ENCODE data around the gene AVPR1A. TPM values are rescaled to one million over a fixed set of nuclear protein-coding genes. Genes with fewer than 3 reads are reported as not detected.

The AVPR1A gene
- total RNA-seq, 1 donor from 2014 or later: 0.45 TPM

GRCh38 chr12:63132201-63132600, 18.8 kb downstream of the AVPR1A start:
- H3K4me1 Mint-ChIP-seq (ENCODE audit: low read depth): no peaks in the 10 kb centered on the region
- H3K27ac Mint-ChIP-seq (ENCODE audit: unreplicated experiment): no peak overlapping the region
- no peak for TF ChIP-seq CTCF (IDR thresholded peaks at IDR 0.05)
- H3K9me3 Mint-ChIP-seq (ENCODE audit: low read depth): no peaks in the 10 kb centered on the region
- no peak overlapping the region for H3K4me3 Mint-ChIP-seq (ENCODE audit: unreplicated experiment)
- peaks cover 22% of the 10 kb centered on the region for H3K27me3 Mint-ChIP-seq (ENCODE audit: low read depth)
- H3K36me3 Mint-ChIP-seq (ENCODE audit: low read depth): no peaks in the 10 kb centered on the region
- no peak for DNase-seq (ENCODE audit: low spot score)

- Mint-ChIP-seq H3K27me3 (ENCODE audit: low read depth) (peaks cover 28% of the 10 kb centered on the region), H3K9me3 (ENCODE audit: low read depth) (no peaks in the 10 kb centered on the region)
Observed at GRCh38 chr12:63129927-63130326, 21.1 kb downstream of the AVPR1A start.

GRCh38 chr12:63124778-63125177, 26.2 kb downstream of the AVPR1A start:
- DNase-seq (ENCODE audit: low spot score): no peak
- no peaks in the 10 kb centered on the region for H3K9me3 Mint-ChIP-seq (ENCODE audit: low read depth)
- no peak for TF ChIP-seq CTCF (IDR thresholded peaks at IDR 0.05)
- H3K27me3 Mint-ChIP-seq (ENCODE audit: low read depth): peaks cover 30% of the 10 kb centered on the region
- no peaks in the 10 kb centered on the region for H3K4me1 Mint-ChIP-seq (ENCODE audit: low read depth)
- H3K36me3 Mint-ChIP-seq (ENCODE audit: low read depth): no peaks in the 10 kb centered on the region
- no peak overlapping the region for H3K27ac Mint-ChIP-seq (ENCODE audit: unreplicated experiment)
- no peak overlapping the region for H3K4me3 Mint-ChIP-seq (ENCODE audit: unreplicated experiment)

More at GRCh38 chr12:63129927-63130326, 21.1 kb downstream of the AVPR1A start:
- Mint-ChIP-seq H3K4me1 (ENCODE audit: low read depth) (no peaks in the 10 kb centered on the region), H3K4me3 (ENCODE audit: unreplicated experiment) (no peak overlapping the region), H3K27ac (ENCODE audit: unreplicated experiment) (no peak overlapping the region), H3K36me3 (ENCODE audit: low read depth) (no peaks in the 10 kb centered on the region)
- no peak for TF ChIP-seq CTCF (IDR thresholded peaks at IDR 0.05)
- DNase-seq (ENCODE audit: low spot score): no peak

GRCh38 chr12:63103494-63104131, 47.4 kb downstream of the AVPR1A start:
- no peaks in the 10 kb centered on the region for H3K27me3 Mint-ChIP-seq (ENCODE audit: low read depth)
- DNase-seq (ENCODE audit: low spot score): no peak
- peak; percentile 98 for TF ChIP-seq CTCF (IDR thresholded peaks at IDR 0.05)
- H3K36me3 Mint-ChIP-seq (ENCODE audit: low read depth): no peaks in the 10 kb centered on the region
- no peak overlapping the region for H3K4me3 Mint-ChIP-seq (ENCODE audit: unreplicated experiment)
- H3K4me1 Mint-ChIP-seq (ENCODE audit: low read depth): no peaks in the 10 kb centered on the region
- H3K27ac Mint-ChIP-seq (ENCODE audit: unreplicated experiment): no peak overlapping the region
- H3K9me3 Mint-ChIP-seq (ENCODE audit: low read depth): no peaks in the 10 kb centered on the region

GRCh38 chr12:63101920-63102319, 49.1 kb downstream of the AVPR1A start:
- Mint-ChIP-seq H3K4me1 (ENCODE audit: low read depth) (no peaks in the 10 kb centered on the region), H3K27me3 (ENCODE audit: low read depth) (peaks cover 3% of the 10 kb centered on the region), H3K36me3 (ENCODE audit: low read depth) (no peaks in the 10 kb centered on the region), H3K27ac (ENCODE audit: unreplicated experiment) (no peak overlapping the region), H3K4me3 (ENCODE audit: unreplicated experiment) (no peak overlapping the region), H3K9me3 (ENCODE audit: low read depth) (no peaks in the 10 kb centered on the region)
- DNase-seq (ENCODE audit: low spot score): no peak
- TF ChIP-seq CTCF (IDR thresholded peaks at IDR 0.05): no peak

Measured in chondrocyte (in vitro differentiated cells).